ENCODE measurements around the gene AQP3. TPM values are rescaled to one million over a fixed set of nuclear protein-coding genes. Genes with fewer than 3 reads are reported as not detected.

Gene AQP3
- total and polyA plus RNA-seq, 2 of the 13 experiments (the other 11 are each of a cell fraction or from before 2014, with no cell fraction given): 1.4 to 5.5 TPM

DNA sequence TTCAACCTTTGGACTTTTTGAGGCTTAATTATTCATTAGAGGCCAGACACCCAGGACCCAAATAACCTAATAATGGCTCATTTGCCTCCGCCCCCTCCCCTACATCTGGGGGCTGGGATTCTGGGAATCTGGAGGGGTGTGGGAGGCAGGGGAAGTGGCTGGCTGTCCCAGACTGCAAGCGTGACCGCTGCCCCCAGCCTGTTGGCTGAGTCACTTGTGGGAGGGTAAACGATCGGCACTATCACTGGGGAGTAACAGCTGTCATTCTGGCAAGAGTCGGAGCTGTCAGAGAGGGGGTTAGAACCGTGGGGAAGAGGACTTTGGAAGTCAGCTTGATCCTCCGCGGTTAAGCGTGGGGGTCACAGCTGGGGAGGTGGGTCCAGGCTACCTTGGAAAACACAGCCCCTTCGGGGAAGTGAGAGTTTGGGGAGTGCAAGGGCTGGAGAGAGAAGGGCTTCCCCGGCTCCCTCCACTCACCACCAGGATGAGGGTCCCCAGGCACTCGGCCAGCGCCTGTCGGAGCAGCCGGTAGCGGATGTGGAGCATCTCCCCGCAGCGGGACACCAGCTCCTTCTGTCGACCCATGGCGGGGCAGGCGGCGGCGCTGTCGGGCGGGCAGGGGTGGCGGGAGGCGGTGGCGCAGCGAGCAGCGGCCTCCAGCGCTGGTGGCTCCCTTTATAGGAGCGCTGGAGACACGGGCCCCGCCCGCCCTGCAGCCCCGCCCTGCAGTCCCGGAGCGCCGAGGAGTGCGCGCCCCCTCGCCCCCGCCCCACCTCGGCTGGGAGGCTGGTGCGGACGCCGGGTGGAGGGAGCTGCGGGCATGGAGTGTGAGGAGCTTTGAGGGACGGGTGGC is at the start of gene AQP3 (continued):
- TF ChIP-seq, protein P1, sequence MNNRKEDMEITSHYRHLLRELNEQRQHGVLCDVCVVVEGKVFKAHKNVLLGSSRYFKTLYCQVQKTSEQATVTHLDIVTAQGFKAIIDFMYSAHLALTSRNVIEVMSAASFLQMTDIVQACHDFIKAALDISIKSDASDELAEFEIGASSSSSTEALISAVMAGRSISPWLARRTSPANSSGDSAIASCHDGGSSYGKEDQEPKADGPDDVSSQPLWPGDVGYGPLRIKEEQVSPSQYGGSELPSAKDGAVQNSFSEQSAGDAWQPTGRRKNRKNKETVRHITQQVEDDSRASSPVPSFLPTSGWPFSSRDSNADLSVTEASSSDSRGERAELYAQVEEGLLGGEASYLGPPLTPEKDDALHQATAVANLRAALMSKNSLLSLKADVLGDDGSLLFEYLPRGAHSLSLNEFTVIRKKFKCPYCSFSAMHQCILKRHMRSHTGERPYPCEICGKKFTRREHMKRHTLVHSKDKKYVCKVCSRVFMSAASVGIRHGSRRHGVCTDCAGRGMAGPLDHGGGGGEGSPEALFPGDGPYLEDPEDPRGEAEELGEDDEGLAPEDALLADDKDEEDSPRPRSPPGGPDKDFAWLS (CRISPR knock-in tag; IDR thresholded peaks at IDR 0.05; ENCODE audit: borderline replicate concordance): 0 out of 2 replicates have a peak, but pooled peaks have one; percentile 46
- TF ChIP-seq WIZ (CRISPR knock-in tag; IDR thresholded peaks at IDR 0.05) (no peak), ZSCAN12 (CRISPR knock-in tag; IDR thresholded peaks at IDR 0.05) (no peak), TCF12 (IDR thresholded peaks at IDR 0.05) (no peak), TCF12 (CRISPR knock-in tag; IDR thresholded peaks at IDR 0.05) (no peak), SATB2 (CRISPR knock-in tag; IDR thresholded peaks at IDR 0.05) (no peak), ZNF382 (CRISPR knock-in tag; IDR thresholded peaks at IDR 0.05; ENCODE audit: borderline replicate concordance) (no peak), ZNF367 (CRISPR knock-in tag; IDR thresholded peaks at IDR 0.05; ENCODE audit: borderline replicate concordance) (no peak), ZSCAN9 (CRISPR knock-in tag; IDR thresholded peaks at IDR 0.05; ENCODE audit: borderline replicate concordance) (no peak), ZNF563 (CRISPR knock-in tag; IDR thresholded peaks at IDR 0.05) (0 out of 2 replicates have a peak, but pooled peaks have one; percentile 60), SIX1 (CRISPR knock-in tag; IDR thresholded peaks at IDR 0.05; ENCODE audit: borderline replicate concordance) (no peak), JUNB (CRISPR knock-in tag; IDR thresholded peaks at IDR 0.05; ENCODE audit: borderline replicate concordance) (no peak), BHLHE40 (IDR thresholded peaks at IDR 0.05; ENCODE audit: low read length) (no peak), BRD4 (CRISPR knock-in tag; IDR thresholded peaks at IDR 0.05) (no peak), ZNF572 (CRISPR knock-in tag; IDR thresholded peaks at IDR 0.05) (no peak), CHD4 (IDR thresholded peaks at IDR 0.05; ENCODE audit: borderline replicate concordance, low read length) (no peak), ZNF460 (CRISPR knock-in tag; IDR thresholded peaks at IDR 0.05; ENCODE audit: borderline replicate concordance) (no peak), ZNF296 (CRISPR knock-in tag; conservative IDR thresholded peaks at IDR 0.05) (no peak), MED1 (CRISPR knock-in tag; IDR thresholded peaks at IDR 0.05) (no peak), PRMT3 (CRISPR knock-in tag; IDR thresholded peaks at IDR 0.05; ENCODE audit: borderline replicate concordance, low read depth) (no peak), ZNF3 (CRISPR knock-in tag; IDR thresholded peaks at IDR 0.05) (no peak), ZNF101 (CRISPR knock-in tag; IDR thresholded peaks at IDR 0.05; ENCODE audit: borderline replicate concordance, low read depth) (no peak), ZNF724P (CRISPR knock-in tag; IDR thresholded peaks at IDR 0.05; ENCODE audit: borderline replicate concordance) (no peak), TBL1XR1 (IDR thresholded peaks at IDR 0.05; ENCODE audit: borderline replicate concordance, low read length, partially characterized antibody) (no peak), NFATC3 (CRISPR knock-in tag; IDR thresholded peaks at IDR 0.05) (no peak), ZNF552 (CRISPR knock-in tag; IDR thresholded peaks at IDR 0.05; ENCODE audit: borderline replicate concordance) (no peak), ZEB1 (IDR thresholded peaks at IDR 0.05; ENCODE audit: insufficient replicate concordance, low read depth) (no peak), KDM3A (CRISPR knock-in tag; IDR thresholded peaks at IDR 0.05; ENCODE audit: low read depth) (no peak)
- TF ChIP-seq, protein P2, sequence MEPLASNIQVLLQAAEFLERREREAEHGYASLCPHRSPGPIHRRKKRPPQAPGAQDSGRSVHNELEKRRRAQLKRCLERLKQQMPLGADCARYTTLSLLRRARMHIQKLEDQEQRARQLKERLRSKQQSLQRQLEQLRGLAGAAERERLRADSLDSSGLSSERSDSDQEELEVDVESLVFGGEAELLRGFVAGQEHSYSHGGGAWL (CRISPR knock-in tag; IDR thresholded peaks at IDR 0.05): no peak

Measured in HepG2 (cell line).